H9 (cell line): ENCODE measurements around the gene HYAL3. TPM values are rescaled to one million over a fixed set of nuclear protein-coding genes. Genes with fewer than 3 reads are reported as not detected.
A peak's percentile ranks its signal among the peaks of the same experiment; 100 is the strongest.

ENCODE experiments used
- DNase-seq: peaks from one replicate; pipeline ENCODE4 v3.0.0-alpha.2; 2017
- H2AFZ ChIP-seq: one replicate; pipeline ENCODE4 v1.6.1; 2013; ENCODE audit warnings: mild to moderate bottlenecking, low read length, control low read depth, moderate library complexity
- H2AK5ac ChIP-seq: 2 replicates; pipeline ENCODE4 v1.6.1; 2013; ENCODE audit warnings: low read length, control low read depth, mixed read lengths; ENCODE audit not compliant: insufficient read length
- H2BK120ac ChIP-seq: one replicate; pipeline ENCODE4 v1.6.1; 2013; ENCODE audit warnings: low read depth, mild to moderate bottlenecking, low read length, control low read depth, inconsistent platforms; ENCODE audit not compliant: poor library complexity, severe bottlenecking
- H2BK12ac ChIP-seq: 2 replicates; pipeline ENCODE4 v1.6.1; 2013; ENCODE audit warnings: low read length, control low read depth, mixed read lengths, low read depth; ENCODE audit not compliant: insufficient read length
- H2BK15ac ChIP-seq: 2 replicates; pipeline ENCODE4 v1.6.1; 2013; ENCODE audit warnings: low read depth, low read length, control low read depth
- H2BK20ac ChIP-seq: one replicate; pipeline ENCODE4 v1.6.1; 2013; ENCODE audit warnings: low read depth, mild to moderate bottlenecking, low read length, control low read depth, inconsistent platforms; ENCODE audit not compliant: poor library complexity, severe bottlenecking
- H2BK5ac ChIP-seq: 2 replicates; pipeline ENCODE4 v1.6.1; 2013; ENCODE audit warnings: low read length, control low read depth, mixed read lengths; ENCODE audit not compliant: insufficient read length
- H3K14ac ChIP-seq: 2 replicates; pipeline ENCODE4 v1.6.1; 2013; ENCODE audit warnings: low read length, control low read depth; ENCODE audit not compliant: insufficient read depth
- H3K18ac ChIP-seq: 2 replicates; pipeline ENCODE4 v1.6.1; 2013; ENCODE audit warnings: low read depth, mild to moderate bottlenecking, mixed read lengths, low read length, control low read depth; ENCODE audit not compliant: insufficient read length
- H3K23ac ChIP-seq: 2 replicates; pipeline ENCODE4 v1.6.1; 2013; ENCODE audit warnings: low read length, control low read depth, mixed read lengths, low read depth; ENCODE audit not compliant: insufficient read length
- H3K23me2 ChIP-seq: 2 replicates; pipeline ENCODE4 v1.6.1; 2013; ENCODE audit warnings: low read depth, mild to moderate bottlenecking, mixed read lengths, low read length, control low read depth; ENCODE audit not compliant: insufficient read length, poor library complexity, severe bottlenecking
- H3K27ac ChIP-seq: 2 replicates; pipeline ENCODE4 v1.5.1; 2013; ENCODE audit warnings: low read length, control low read depth, mixed read lengths, low read depth; ENCODE audit not compliant: insufficient read length
- H3K27me3 ChIP-seq: 2 replicates; pipeline ENCODE4 v1.6.1; 2013; ENCODE audit warnings: low read length, control low read depth, inconsistent platforms; ENCODE audit not compliant: insufficient read depth
- H3K4ac ChIP-seq: 2 replicates; pipeline ENCODE4 v1.6.1; 2013; ENCODE audit warnings: low read depth, mild to moderate bottlenecking, control low read depth, inconsistent platforms, low read length, moderate library complexity
- H3K4me1 ChIP-seq: 2 replicates; pipeline ENCODE4 v1.6.1; 2013; ENCODE audit warnings: low read length, control low read depth, inconsistent platforms; ENCODE audit not compliant: insufficient read depth
- H3K4me2 ChIP-seq: 2 replicates; pipeline ENCODE4 v1.6.1; 2013; ENCODE audit warnings: low read length, control low read depth, mixed read lengths; ENCODE audit not compliant: insufficient read length, insufficient read depth
- H3K56ac ChIP-seq: 2 replicates; pipeline ENCODE4 v1.6.1; 2013; ENCODE audit warnings: low read depth, mild to moderate bottlenecking, mixed read lengths, low read length, control low read depth; ENCODE audit not compliant: insufficient read length
- H3K79me1 ChIP-seq: 2 replicates; pipeline ENCODE4 v1.6.1; 2013; ENCODE audit warnings: low read depth, mild to moderate bottlenecking, moderate library complexity, low read length, control low read depth, inconsistent platforms; ENCODE audit not compliant: insufficient read depth, poor library complexity, severe bottlenecking
- H3K79me2 ChIP-seq: 2 replicates; pipeline ENCODE4 v1.6.1; 2013; ENCODE audit warnings: low read length, control low read depth, inconsistent platforms; ENCODE audit not compliant: insufficient read depth
- H3K9ac ChIP-seq: 2 replicates; pipeline ENCODE4 v1.6.1; 2013; ENCODE audit warnings: low read length, control low read depth, mixed read lengths; ENCODE audit not compliant: insufficient read length; ENCODE audit errors: extremely low read depth
- H3K9me3 ChIP-seq: one replicate; pipeline ENCODE4 v1.6.1; 2013; ENCODE audit warnings: low read depth, low read length, inconsistent platforms; ENCODE audit not compliant: control insufficient read depth
- H3T11ph ChIP-seq: one replicate; pipeline ENCODE4 v1.6.1; 2013; ENCODE audit warnings: mild to moderate bottlenecking, low read length, control low read depth, inconsistent platforms
- H4K20me1 ChIP-seq: one replicate; pipeline ENCODE4 v1.6.1; 2013; ENCODE audit not compliant: control insufficient read depth, insufficient read length, insufficient read depth
- H4K5ac ChIP-seq: 2 replicates; pipeline ENCODE4 v1.6.1; 2013; ENCODE audit warnings: low read depth, mild to moderate bottlenecking, mixed read lengths, low read length, control low read depth; ENCODE audit not compliant: insufficient read length
- H4K8ac ChIP-seq: replicated peaks from 2 replicates; pipeline ENCODE4 v1.6.1; 2013; ENCODE audit warnings: low read length, control low read depth, mixed read lengths, low read depth; ENCODE audit not compliant: insufficient read length
- H4K91ac ChIP-seq: 2 replicates; pipeline ENCODE4 v1.6.1; 2013; ENCODE audit warnings: low read depth, mild to moderate bottlenecking, moderate library complexity, mixed read lengths, low read length, control low read depth; ENCODE audit not compliant: insufficient read length
- H3K27ac Mint-ChIP-seq, 3 experiments: 2 replicates in 2 of 3; 3 replicates in 1 of 3; pipeline ENCODE4 v1.8.0; 2020 to 2021; ENCODE audit warnings: mixed read lengths in 3 of 3, mild to moderate bottlenecking in 1 of 3, moderate library complexity in 1 of 3
- H3K27me3 Mint-ChIP-seq: 2 replicates; pipeline ENCODE4 v1.8.0; 2021; ENCODE audit warnings: low read depth, mild to moderate bottlenecking, moderate library complexity, mixed read lengths
- H3K36me3 Mint-ChIP-seq, 3 experiments: 2 replicates in 2 of 3; 3 replicates in 1 of 3; pipeline ENCODE4 v1.8.0; 2020 to 2021; ENCODE audit warnings: low read depth in 3 of 3, mixed read lengths in 3 of 3; ENCODE audit not compliant: insufficient read depth in 1 of 3
- H3K4me1 Mint-ChIP-seq, 2 experiments: 2 replicates each; pipeline ENCODE4 v1.8.0; 2020; ENCODE audit warnings: mixed read lengths in 2 of 2
- H3K4me3 Mint-ChIP-seq, 2 experiments: 2 replicates in 1 of 2; 3 replicates in 1 of 2; pipeline ENCODE4 v1.8.0; 2020 to 2021; ENCODE audit warnings: mild to moderate bottlenecking in 2 of 2, mixed read lengths in 2 of 2, moderate library complexity in 1 of 2
- H3K9me3 Mint-ChIP-seq, 2 experiments: 2 replicates in 1 of 2; 3 replicates in 1 of 2; pipeline ENCODE4 v1.8.0; 2020; ENCODE audit warnings: mild to moderate bottlenecking in 2 of 2, mixed read lengths in 2 of 2, moderate library complexity in 1 of 2
- CTCF ChIP-seq: fragments of 200-600 bp; sonication (generic); conservative IDR thresholded peaks from 3 replicates; pipeline ENCODE4 v1.8.0; 2021; ENCODE audit warnings: antibody characterized with exemption, mild to moderate bottlenecking
- WGBS: extraction: QIAGEN DNeasy Blood & Tissue Kit; methylation state at CpG from one replicate; pipeline ENCODE4 v1.1.7; 2013; ENCODE audit warnings: missing lambda C conversion rate, low lambda C conversion rate, mixed read lengths; ENCODE audit not compliant: insufficient read length; ENCODE audit errors: extremely low coverage; 5-methylcytosine and 5-hydroxymethylcytosine counted together
- total RNA-seq: library from RNA; stranded (reverse); gene quantifications from 2 replicates; pipeline ENCODE4 v1.2.1, GENCODE V29; 2021

Gene HYAL3
- total RNA-seq, 1 experiment from 2014 or later, result 3.1 TPM

DNA sequence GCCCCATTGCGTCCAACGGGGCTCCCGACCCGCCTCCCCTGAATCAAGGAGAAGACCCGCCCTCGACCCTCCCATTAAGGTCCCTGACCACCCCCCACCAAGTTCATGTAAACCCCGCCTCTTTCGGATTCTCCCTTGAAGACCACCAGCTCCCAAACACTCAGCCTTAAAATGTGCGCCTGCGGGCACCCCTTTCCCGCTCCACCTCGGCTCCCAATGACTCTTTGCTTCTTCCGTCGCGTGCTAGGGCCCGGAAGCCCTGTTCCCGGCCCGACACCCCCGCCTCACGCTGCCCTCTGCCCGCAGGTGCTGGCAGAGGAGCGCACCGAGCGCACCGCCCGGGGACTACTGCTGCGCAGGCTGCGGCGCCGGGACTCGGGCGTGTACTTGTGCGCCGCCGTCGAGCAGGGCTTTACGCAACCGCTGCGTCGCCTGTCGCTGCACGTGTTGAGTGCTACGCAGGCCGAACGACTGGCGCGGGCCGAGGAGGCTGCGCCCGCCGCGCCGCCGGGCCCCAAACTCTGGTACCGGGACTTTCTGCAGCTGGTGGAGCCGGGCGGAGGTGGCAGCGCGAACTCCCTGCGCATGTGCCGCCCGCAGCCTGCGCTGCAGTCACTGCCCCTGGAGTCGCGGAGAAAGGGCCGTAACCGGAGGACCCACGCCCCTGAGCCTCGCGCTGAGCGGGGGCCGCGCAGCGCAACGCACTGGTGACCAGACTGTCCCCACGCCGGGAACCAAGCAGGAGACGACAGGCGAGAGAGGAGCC lies 23.0 kb downstream of the HYAL3 start:
- peak overlapping the region; percentile 57 to 78 for H3K4me3 Mint-ChIP-seq

More for the DNA sequence above, 23.0 kb downstream of the HYAL3 start:
- no peak overlapping the region for H3K23ac ChIP-seq
- no peak overlapping the region for H2BK5ac ChIP-seq
- H2AFZ ChIP-seq, result no peak overlapping the region
- no peak overlapping the region for H2BK12ac ChIP-seq
- no peaks in the 10 kb centered on the region for H4K20me1 ChIP-seq
- no peak overlapping the region for H2BK120ac ChIP-seq
- Mint-ChIP-seq H3K36me3 (no peaks in the 10 kb centered on the region; a peak in 1 of 7 replicates), H3K27ac (peak overlapping the region in 1 of 3 experiments; percentile 34; a peak in 1 of 7 replicates), H3K4me1 (peaks cover 27 to 34% of the 10 kb centered on the region in 2 experiments), H3K27me3 (peaks cover 57% of the 10 kb centered on the region), H3K9me3 (no peaks in the 10 kb centered on the region; a peak in 1 of 5 replicates)
- no peaks in the 10 kb centered on the region for H3K9me3 ChIP-seq
- whole genome bisulfite sequencing, result no CpG with 5 or more reads among the region's 79 CpGs
- H3K79me1 ChIP-seq, result no peaks in the 10 kb centered on the region
- no peak overlapping the region for H3K56ac ChIP-seq
- TF ChIP-seq CTCF, result no peak
- H3K9ac ChIP-seq, result no peak overlapping the region
- peak; percentile 82 for DNase-seq
- no peaks in the 10 kb centered on the region for H3K79me2 ChIP-seq
- no peak overlapping the region for H4K8ac ChIP-seq
- H3T11ph ChIP-seq, result no peak overlapping the region
- H2BK20ac ChIP-seq, result no peak overlapping the region
- H3K4ac ChIP-seq, result no peak overlapping the region
- no peak overlapping the region for H3K18ac ChIP-seq
- H3K27ac ChIP-seq, result no peak overlapping the region
- no peak overlapping the region for H3K4me2 ChIP-seq
- no peak overlapping the region for H4K5ac ChIP-seq
- peaks cover 10% of the 10 kb centered on the region for H3K23me2 ChIP-seq
- no peak overlapping the region for H3K14ac ChIP-seq
- H4K91ac ChIP-seq, result no peak overlapping the region
- H2BK15ac ChIP-seq, result no peak overlapping the region
- H3K27me3 ChIP-seq, result peaks cover 16% of the 10 kb centered on the region; the same call in 1 of the 2 replicates
- no peak overlapping the region for H2AK5ac ChIP-seq
- H3K4me1 ChIP-seq, result no peaks in the 10 kb centered on the region
